HL-60 (cell line): ENCODE measurements around the gene ARHGAP24.

Experiments
- DNase-seq, 2 experiments: peaks; one replicate each; pipeline ENCODE4 v3.0.0-alpha.2; 2010 to 2020; ENCODE audit warnings: low read depth in 1 of 2, low spot score in 1 of 2
- H3K27ac ChIP-seq: fragments of 250-450 bp; sonication (Bioruptor Pico); replicated peaks from 2 replicates; pipeline ENCODE4 v1.5.1; 2020; ENCODE audit warnings: mild to moderate bottlenecking, moderate library complexity
- H3K27me3 ChIP-seq: fragments of 250-450 bp; sonication (Bioruptor Pico); 2 replicates; pipeline ENCODE4 v1.5.1; 2021; ENCODE audit warnings: mild to moderate bottlenecking, moderate library complexity; ENCODE audit not compliant: insufficient read depth, poor library complexity, severe bottlenecking
- H3K4me3 ChIP-seq: replicated peaks from 2 replicates; pipeline ENCODE4 v1.5.1; 2011; ENCODE audit warnings: mild to moderate bottlenecking, control low read depth, low read length; ENCODE audit not compliant: insufficient read depth
- CTCF ChIP-seq: IDR thresholded peaks from one replicate; pipeline ENCODE4 v1.5.1; 2011; ENCODE audit warnings: low read length, control low read depth, inconsistent platforms; ENCODE audit not compliant: insufficient read depth
- GABPA ChIP-seq: IDR thresholded peaks from 2 replicates; pipeline ENCODE4 v1.6.1; 2012; ENCODE audit warnings: low read depth
- POLR2AphosphoS5 ChIP-seq: IDR thresholded peaks from 2 replicates; pipeline ENCODE4 v1.6.1; 2012; ENCODE audit warnings: low read depth
- REST ChIP-seq: IDR thresholded peaks from 2 replicates; pipeline ENCODE4 v1.6.1; 2012; ENCODE audit warnings: low read depth; ENCODE audit not compliant: insufficient replicate concordance
- SPI1 ChIP-seq: IDR thresholded peaks from 2 replicates; pipeline ENCODE4 v1.6.1; 2012; ENCODE audit warnings: low read depth, mild to moderate bottlenecking, borderline replicate concordance

ARHGAP24 gene

GRCh38 chr4:85741921-85742591 is 267.1 kb downstream of the ARHGAP24 start:
- no peak overlapping the region for H3K27ac ChIP-seq
- H3K27me3 ChIP-seq, result no peaks in the 10 kb centered on the region
- TF ChIP-seq REST (no peak), CTCF (no peak), SPI1 (no peak), GABPA (no peak), POLR2AphosphoS5 (no peak)
- DNase-seq, result no peak
- no peak overlapping the region for H3K4me3 ChIP-seq

GRCh38 chr4:85744950-85745349 is 270.0 kb downstream of the ARHGAP24 start:
- no peak for DNase-seq
- no peaks in the 10 kb centered on the region for H3K27me3 ChIP-seq
- H3K27ac ChIP-seq, result no peak overlapping the region

More at GRCh38 chr4:85744950-85745349, 270.0 kb downstream of the ARHGAP24 start:
- TF ChIP-seq CTCF (no peak), GABPA (no peak), POLR2AphosphoS5 (no peak), REST (no peak), SPI1 (no peak)
- H3K4me3 ChIP-seq, result no peak overlapping the region
